HG03469 (cell line): ENCODE data around the gene UBE3B.

Experiments used
- ATAC-seq: cut with Tn5 transposase; IDR thresholded peaks from one replicate; pipeline ENCODE4 v1.9.1; 2021; ENCODE audit warnings: mild to moderate bottlenecking, moderate library complexity, moderate number of reproducible peaks; ENCODE audit not compliant: unreplicated experiment

UBE3B gene

GRCh38 chr12:109493938-109494337, 16.5 kb downstream of the UBE3B start:
- ATAC-seq = no peak

- no peak for ATAC-seq
Observed at GRCh38 chr12:109494348-109494881, 17.0 kb downstream of the UBE3B start.

DNA sequence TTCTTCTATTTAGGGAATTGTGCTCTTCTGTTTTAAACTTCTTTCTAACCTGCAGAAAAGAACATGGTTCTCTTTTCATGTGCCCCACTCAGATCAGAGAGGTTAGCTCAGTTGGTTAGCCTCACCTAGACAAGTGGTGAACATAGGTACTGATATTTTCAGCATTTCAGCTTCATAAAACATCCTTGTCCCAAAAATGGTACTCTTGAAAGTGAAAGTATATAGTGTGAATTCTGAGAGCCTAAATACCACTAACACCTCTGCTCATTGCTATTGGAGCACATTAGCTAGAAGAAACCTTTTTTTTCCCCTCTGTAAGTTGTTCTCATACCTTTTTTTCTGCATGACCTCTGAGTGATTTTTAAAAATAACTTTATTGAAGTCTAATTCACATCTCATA, 17.6 kb downstream of the UBE3B start:
- no peak for ATAC-seq

DNA sequence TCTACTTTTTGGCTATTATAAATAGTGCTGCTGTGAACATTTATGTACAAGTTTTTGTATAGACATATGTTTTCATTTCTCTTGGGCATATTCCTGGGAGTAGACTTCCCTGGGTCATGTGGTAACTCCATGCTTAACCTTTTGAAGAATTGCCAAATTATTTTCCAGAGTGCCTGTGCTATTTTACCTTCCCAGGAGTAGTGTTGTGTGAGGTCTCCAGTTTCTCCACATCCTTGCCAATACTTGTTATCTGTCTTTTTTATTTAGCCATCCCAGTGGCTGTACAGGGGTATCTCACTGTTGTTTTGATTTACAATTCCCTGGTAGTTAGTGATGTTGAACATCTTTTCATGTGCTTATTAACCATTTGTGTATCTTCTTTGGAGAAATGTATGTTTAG, 18.9 kb downstream of the UBE3B start:
- ATAC-seq = no peak

- no peak for ATAC-seq
Observed at GRCh38 chr12:109497675-109498074, 20.2 kb downstream of the UBE3B start.

DNA sequence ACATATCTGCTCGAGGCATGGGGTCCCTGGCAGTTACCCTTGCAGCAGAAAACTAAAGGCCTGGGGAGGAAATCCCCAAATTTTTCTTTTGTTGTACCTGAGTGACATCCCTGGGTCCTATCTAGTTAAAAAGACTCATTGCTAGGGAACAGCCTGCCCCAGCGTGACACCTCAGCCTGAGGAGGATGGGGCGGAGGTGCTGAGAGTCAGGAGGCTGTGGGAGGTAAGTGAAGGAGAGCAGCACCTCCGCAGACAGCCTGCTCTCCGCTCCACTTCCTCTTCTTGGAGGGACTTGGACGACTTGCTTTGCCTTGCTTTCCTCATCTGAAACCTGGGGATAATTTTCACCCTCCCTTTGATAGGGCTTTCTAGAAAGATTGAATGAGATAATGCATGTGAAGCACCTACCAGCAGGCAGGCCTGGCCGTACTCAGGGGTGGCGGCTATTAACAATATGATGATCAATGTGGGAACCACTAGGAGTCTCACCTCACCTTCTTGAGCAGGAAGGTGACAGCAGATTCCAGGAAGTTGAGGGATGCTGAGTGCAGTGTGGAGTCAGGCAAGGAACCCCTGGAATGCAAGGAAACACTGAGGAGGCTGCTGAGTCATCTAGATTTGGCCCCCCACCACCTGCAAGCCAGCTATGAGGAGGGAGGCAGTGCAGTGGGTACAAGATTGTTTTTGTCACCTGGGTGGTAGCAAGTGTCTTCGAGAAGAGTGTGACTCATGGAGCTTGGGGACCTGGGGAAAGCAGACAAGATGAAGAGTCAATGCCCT, 23.2 kb downstream of the UBE3B start:
- no peak for ATAC-seq

GRCh38 chr12:109501299-109501698, 23.9 kb downstream of the UBE3B start:
- ATAC-seq = no peak

DNA sequence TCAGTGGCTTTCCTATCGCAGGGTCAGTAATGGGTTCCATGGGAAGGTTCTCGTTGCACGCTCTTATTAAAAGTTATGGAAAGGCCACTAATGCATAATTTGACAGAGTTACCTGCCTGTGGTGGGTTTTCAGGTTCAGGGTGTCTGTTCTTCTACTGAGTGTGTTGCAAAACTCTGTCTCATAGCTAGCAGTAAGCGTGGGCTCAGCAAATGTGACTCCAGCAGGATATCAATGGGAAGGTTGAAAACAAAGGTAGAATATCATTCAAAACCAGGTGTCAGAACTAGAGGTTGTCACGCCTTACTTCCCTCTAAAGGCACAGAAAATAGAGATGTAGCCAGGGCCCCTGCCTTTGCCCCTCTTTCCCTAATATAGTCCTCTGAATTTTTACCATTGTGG, 24.9 kb downstream of the UBE3B start:
- ATAC-seq = no peak

GRCh38 chr12:109503611-109504010, 26.2 kb downstream of the UBE3B start:
- ATAC-seq = no peak

DNA sequence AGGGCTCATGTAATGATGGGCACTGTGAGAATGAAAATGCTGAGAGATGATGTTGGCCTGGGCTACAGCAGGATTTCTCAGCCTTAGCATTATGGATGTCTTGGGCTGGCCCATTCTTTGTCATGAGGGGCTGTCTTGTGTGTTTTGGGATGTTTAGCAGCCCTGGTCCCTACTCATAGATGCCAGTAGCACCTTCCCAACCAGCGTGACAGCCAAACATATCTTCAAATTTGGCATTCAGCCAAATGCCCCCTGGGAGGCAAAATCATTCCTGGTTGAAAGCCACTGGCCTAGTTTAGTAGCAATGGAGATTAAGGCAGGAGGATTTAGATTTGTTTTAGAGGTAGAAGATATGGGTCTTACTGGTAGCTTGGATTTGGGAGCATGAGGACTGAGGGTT, 26.6 kb downstream of the UBE3B start:
- ATAC-seq = no peak

GRCh38 chr12:109510196-109510595, 32.8 kb downstream of the UBE3B start:
- no peak for ATAC-seq

DNA sequence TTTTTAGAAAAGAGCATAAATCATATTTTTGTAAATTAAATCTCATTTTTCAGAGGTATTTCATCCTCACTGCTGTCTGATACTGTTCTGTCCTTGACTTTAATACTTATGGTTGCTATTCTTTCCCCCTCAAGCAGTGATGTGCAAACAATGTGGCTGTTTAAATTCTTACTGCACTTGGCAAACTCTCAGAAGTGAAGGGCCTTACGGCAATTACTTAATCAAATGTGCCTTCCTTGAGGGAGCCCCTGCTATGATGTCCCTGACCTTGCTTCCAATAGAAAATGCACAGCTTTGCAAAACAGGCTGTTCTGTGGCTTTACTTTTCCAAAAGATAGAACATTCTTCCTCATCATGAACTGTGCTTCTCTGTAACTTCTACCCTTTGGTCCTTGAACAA, 35.2 kb downstream of the UBE3B start:
- ATAC-seq = no peak

- no peak for ATAC-seq
Observed at GRCh38 chr12:109513051-109513450, 35.6 kb downstream of the UBE3B start.

DNA sequence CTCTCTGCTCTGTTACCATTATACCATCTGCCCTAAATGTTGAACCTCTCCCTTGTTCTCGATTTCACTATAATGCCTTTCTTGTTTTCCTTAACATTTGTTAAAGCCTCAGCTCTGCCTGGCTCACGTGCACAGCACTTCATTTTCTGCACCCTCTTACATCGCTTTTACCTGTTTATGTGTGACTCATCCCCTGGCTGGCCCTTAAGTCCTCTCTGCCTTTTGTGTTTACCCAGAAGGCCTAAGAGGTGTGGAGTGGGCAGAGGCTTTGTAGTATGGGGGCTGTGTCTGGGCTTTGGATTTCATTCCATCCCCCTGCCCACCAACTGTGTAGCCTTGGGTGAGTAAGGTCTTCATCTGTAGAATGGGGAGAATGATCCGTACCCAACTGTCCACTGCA, 36.5 kb downstream of the UBE3B start:
- ATAC-seq = no peak

- no peak for ATAC-seq
Observed at GRCh38 chr12:109517619-109518018, 40.2 kb downstream of the UBE3B start.

DNA sequence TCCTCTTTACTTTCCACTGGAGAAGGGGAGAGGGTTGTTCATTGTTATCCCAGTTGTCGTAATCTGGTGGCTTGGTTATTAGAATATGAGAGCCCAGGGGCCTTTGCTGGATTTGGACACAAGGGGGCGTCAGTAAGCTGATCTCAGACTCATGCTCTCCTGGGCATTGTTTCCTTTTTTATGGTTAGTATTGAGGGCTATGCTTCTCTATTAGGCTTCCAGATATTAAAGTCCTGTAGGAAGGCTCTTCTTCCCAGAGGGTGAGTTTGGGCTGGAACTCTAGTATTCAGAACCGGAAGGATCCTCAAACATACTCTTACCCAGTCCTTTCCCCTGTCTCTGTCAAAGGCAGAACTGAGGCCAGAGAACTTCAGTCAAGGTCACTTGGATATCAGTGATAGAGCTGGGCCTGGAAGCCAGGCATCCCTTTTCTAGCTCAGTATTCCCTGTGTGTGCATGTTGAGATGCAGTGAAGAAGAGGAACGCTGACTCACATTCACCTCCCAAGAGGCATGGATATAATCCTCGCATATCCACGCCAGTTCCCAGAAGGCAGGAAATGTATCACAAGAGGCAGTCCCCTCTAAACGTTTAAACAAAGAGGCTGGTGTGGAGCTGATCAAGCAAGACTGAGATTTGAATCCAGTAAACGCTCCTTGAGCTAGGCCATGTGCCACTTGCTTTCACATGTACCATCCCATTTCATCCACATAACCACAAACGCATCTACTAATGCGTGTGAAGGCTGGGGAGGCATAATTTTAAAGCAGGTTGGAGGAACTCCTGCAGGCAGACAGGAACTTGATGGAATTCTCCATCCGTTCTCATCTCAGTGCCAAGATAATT, 41.6 kb downstream of the UBE3B start:
- no peak for ATAC-seq

- ATAC-seq = no peak
Observed at GRCh38 chr12:109519787-109520186, 42.4 kb downstream of the UBE3B start.

GRCh38 chr12:109521831-109522230, 44.4 kb downstream of the UBE3B start:
- no peak for ATAC-seq

DNA sequence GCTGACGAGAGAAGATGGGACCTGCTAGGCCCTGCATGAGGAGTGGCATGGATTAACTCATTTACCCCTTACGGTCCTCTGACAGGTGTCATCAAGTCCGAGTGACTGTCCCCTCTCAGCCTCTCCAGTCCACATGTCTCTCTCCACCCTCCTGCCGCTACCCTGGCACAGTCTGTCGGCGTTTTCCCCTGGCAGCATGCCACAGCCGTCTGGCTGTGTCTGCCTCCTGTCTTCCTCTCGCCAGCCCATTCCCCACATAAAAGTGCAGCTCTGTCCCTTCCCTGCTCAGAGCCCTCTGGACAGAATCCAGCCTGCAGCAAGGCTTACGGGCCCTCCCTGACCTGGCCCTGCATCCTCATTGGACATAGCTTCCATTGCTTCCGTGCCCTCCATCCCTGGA, 45.6 kb downstream of the UBE3B start:
- ATAC-seq = no peak

DNA sequence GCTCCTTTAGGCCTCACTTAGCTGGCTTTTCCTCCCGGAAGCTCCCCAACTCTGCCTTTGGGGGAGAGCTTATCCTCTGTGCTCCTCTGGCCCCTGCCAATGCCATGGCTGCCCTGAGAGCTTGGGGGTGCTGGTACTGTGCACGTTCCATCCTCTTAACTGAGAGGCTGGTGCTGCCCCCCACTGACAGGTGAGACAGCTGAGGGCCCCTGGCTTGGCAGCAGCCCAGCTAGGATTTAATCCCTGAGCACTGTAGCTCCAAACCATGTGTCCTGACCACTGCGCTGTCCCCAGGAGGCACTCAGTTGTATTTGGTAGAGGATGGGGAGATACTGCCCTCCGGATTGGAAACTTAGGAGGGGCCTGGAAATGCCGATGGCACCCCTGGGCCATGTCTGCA, 46.1 kb downstream of the UBE3B start:
- no peak for ATAC-seq

GRCh38 chr12:109524466-109525278, 47.2 kb downstream of the UBE3B start:
- no peak for ATAC-seq
